SU-DHL-6 (cell line): Measurements from ENCODE around the gene KLHL17.
"Not testable (repeated sequence)": the region's sequence is repeated elsewhere in the genome, so short reads cannot be mapped to it uniquely, and the experiment has no call there.

ENCODE experiments used
- EZH2phosphoT487 ChIP-seq: fragments of 200-600 bp; sonication (generic), shearing (Covaris generic); conservative IDR thresholded peaks from 2 replicates; pipeline ENCODE4 v1.6.1; 2018; ENCODE audit warnings: mild to moderate bottlenecking, antibody characterized with exemption, low read length, moderate library complexity, mixed read lengths
- TF ChIP-seq, protein P1 (sequence below): fragments of 200-600 bp; sonication (generic); IDR thresholded peaks from one replicate; pipeline ENCODE4 v1.5.1; 2017; ENCODE audit warnings: antibody characterized with exemption, mild to moderate bottlenecking, low read length, moderate library complexity; ENCODE audit not compliant: insufficient read depth, poor library complexity, severe bottlenecking

DNA sequence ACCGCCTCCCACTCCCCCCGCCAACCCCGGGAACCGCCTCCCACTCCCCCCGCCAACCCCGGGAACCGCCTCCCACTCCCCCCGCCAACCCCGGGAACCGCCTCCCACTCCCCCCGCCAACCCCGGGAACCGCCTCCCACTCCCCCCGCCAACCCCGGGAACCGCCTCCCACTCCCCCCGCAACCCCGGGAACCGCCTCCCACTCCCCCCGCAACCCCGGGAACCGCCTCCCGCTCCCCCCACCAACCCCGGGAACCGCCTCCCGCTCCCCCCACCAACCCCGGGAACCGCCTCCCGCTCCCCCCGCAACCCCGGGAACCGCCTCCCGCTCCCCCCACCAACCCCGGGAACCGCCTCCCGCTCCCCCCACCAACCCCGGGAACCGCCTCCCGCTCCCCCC, 16.4 kb downstream of the KLHL17 start:
- TF ChIP-seq, protein P1, sequence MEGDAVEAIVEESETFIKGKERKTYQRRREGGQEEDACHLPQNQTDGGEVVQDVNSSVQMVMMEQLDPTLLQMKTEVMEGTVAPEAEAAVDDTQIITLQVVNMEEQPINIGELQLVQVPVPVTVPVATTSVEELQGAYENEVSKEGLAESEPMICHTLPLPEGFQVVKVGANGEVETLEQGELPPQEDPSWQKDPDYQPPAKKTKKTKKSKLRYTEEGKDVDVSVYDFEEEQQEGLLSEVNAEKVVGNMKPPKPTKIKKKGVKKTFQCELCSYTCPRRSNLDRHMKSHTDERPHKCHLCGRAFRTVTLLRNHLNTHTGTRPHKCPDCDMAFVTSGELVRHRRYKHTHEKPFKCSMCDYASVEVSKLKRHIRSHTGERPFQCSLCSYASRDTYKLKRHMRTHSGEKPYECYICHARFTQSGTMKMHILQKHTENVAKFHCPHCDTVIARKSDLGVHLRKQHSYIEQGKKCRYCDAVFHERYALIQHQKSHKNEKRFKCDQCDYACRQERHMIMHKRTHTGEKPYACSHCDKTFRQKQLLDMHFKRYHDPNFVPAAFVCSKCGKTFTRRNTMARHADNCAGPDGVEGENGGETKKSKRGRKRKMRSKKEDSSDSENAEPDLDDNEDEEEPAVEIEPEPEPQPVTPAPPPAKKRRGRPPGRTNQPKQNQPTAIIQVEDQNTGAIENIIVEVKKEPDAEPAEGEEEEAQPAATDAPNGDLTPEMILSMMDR: not testable (repeated sequence)
- TF ChIP-seq EZH2phosphoT487: not testable (repeated sequence)
